NCI-H2029 (cell line): Measurements from ENCODE around the gene GIPC3.

Experiments
- DNase-seq: peaks from one replicate; lab custom pipeline; 2025; lab: John Stamatoyannopoulos, UW

GIPC3 gene, protein sequence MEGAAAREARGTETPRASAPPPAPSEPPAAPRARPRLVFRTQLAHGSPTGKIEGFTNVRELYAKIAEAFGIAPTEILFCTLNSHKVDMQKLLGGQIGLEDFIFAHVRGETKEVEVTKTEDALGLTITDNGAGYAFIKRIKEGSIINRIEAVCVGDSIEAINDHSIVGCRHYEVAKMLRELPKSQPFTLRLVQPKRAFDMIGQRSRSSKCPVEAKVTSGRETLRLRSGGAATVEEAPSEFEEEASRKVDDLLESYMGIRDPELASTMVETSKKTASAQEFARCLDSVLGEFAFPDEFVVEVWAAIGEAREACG

DNA sequence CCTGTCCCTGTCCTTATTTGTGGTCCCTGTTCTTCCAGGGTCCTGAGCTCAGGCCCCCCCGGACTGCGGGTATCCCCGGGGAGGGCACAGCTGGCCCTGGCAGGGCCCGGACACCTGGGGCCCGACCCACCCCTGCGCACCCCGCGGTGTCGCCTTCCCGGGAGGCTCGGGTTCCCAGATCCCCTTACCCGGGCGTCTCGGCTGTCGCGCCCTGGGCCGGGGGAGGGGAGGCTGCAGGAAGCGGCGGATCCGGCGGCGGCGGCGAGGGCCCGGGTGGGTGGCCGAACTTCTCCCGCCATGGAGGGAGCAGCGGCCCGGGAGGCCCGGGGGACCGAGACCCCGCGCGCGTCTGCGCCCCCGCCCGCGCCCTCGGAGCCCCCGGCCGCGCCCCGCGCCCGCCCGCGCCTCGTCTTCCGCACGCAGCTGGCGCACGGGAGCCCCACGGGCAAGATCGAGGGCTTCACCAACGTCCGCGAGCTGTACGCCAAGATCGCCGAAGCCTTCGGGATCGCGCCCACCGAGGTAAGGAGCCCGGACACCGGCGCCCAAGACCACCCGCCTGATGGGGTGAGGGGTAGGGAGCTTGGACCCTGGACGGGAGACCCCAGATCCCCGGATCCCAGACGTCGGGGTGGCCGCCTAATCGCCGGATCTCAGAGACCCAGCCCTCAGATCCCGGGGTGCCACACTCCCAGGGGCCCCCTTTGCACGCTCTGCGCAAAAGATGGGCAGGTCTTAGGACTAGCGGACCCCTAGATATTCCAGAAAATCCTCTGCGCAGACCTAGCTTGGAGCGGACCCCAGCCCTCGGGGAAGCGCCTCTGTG is at the start of gene GIPC3:
GIPC3 (plus strand) TSS at position 178 of the 826 bp plus-strand sequence; CDS start at position 298, 120 bp downstream.
- no peak for DNase-seq

DNA sequence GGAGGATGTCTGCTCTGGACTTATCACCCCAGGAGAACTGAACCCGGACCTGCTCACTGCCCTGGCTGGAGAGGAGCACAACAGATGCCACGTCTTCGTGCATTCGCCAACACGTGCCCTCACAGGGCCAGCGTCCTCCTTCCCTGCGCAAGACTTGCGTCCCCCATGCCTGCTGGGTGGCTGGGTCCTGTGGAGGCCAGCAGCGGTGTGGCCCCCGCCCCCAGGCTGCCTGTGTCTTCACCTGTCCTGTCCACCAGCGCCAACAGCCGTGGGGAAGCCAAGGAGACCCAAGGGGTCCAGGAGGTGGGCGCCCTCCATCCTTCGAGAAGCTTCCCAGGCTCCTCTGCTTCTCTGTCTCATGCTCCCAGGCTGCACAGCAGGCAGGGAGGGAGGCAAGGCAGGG is 49.7 kb upstream of the GIPC3 start:
- no peak for DNase-seq

DNA sequence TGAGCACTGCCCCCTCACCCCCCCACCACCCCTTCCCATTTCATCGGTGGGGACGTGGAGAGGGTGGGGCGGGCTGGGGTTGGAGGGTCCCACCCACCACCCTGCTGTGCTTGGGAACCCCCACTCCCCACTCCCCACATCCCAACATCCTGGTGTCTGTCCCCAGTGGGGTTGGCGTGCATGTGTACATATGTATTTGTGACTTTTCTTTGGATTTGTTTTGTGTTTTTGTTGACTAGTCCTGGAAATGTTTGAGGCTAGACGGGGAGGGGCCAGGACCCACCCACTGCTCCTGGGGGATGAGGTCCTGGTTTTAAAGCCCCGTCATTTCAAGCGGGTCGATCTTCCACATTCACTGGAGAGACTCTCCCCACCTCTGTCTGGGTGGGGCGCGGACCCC is 49.3 kb upstream of the GIPC3 start:
- no peak for DNase-seq

DNA sequence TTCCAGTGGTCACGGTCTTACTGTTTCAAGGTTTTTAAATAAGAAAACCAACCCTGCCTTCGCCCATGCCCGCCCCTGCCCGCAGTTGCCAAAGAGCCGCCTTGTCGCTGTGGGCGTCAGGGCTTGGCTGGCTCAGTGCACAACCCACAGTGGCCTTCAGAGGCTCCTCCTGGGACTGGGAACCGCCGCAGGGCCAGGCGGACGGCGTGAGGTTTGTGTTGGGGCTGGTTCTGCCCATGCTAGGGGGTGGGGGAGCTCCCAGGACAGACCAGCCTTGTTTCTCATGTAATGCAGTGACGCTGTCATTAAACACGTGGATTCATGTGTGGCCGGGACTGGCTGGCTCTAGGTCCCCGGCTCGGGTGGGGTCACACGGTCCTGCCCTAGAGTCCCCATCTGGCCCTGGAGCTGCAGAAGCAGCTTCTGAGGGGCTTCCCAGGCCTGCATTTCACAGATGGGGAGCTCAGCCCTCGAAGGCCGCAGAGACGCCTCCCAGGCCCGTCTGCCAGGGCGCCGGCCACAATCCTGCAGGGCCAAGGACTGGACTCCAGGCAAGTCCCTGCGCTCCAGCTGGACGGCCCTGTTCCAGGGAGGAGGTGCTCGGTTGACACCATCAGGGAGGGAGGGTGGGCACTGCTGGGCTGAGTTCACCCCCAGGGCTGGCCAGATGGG is 48.7 kb upstream of the GIPC3 start:
- DNase-seq = no peak

DNA sequence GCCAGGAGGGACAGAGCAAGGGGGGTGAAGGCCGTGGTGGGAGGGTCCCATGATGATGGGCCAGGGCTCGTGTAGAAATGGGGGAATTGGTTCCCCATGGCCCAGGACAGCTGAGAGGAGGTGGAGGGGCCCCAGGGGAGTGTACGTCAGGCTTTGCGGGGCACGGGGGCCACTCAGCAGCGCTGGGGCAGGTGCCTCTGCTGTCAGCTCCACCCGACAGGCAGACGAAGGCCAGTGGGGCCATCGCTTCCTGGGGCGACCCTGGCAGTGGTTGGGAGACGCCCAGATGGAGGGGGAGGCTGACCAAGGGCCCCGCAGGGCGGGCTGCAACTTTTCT is 48.2 kb upstream of the GIPC3 start:
- DNase-seq = no peak

DNA sequence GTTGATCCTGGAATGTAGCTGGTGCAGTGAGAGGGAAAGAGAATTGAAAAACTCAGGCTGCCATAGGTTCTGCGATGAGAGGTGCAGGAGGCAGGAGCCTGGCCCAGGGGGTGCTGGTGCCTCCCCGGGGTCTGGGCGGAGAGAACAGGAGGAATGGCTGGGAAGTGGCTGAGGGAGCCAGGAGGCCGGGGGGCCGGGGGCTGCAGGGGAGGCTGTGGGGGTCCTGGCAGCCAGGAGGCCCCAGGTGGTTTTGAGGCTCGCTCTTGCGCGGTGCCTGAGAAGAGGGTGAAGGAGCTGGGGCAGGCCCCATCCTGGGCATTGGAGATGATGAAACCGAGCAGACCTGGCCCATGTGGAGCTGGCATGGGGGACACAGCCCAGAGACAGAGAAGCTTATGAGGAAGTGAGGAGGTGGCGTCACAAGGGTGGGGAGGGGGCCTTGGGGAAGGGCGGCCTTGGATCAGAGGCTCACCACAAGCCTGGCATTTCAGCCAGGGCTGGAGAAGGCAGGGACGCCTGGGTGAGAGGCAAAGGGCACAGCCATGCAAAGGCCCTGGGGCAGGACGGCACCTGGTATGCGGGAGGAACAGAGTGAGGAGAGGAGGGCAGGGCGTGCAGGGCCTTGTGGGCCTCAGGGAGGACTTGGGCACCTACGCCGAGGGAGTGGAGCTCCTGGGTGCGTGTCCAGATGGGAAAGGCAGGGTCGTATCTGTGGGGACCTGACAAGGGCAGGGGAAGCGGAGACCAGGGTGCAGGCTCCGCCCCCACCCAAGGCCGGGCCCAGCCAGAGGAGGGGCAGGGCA is 47.6 kb upstream of the GIPC3 start:
- no peak for DNase-seq

DNA sequence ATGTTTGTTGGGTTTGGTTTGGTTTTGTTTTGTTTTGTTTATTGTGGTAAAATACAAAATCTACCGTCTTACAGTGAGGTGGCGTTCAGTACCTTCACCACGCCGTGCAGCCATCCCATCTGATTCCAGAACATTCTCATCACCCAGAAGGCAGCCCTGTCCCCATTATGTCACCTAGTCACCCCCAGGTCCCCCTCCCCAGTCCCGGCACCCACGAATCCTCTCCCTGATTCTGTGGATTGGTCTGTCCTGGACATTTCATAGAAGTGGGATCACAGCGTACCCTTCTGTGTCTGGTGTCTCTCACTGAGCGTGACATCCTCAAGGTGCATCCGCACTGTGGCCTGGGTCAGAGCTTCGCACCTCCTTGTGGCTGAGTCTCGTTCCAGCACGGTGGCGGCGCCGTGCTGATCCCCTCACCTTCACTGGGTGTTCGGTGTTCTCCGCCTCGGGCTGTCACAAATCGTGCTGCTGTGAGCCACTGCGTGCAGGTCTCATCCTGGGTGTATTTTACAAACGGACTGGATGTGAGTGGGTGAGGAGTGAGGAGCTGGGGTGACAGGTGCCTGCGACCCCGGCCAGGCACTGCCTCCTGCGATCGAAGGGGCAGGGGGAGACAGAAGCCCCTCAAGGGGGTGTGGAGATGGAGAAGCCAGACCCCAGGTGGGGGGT is 46.9 kb upstream of the GIPC3 start:
- DNase-seq = no peak

DNA sequence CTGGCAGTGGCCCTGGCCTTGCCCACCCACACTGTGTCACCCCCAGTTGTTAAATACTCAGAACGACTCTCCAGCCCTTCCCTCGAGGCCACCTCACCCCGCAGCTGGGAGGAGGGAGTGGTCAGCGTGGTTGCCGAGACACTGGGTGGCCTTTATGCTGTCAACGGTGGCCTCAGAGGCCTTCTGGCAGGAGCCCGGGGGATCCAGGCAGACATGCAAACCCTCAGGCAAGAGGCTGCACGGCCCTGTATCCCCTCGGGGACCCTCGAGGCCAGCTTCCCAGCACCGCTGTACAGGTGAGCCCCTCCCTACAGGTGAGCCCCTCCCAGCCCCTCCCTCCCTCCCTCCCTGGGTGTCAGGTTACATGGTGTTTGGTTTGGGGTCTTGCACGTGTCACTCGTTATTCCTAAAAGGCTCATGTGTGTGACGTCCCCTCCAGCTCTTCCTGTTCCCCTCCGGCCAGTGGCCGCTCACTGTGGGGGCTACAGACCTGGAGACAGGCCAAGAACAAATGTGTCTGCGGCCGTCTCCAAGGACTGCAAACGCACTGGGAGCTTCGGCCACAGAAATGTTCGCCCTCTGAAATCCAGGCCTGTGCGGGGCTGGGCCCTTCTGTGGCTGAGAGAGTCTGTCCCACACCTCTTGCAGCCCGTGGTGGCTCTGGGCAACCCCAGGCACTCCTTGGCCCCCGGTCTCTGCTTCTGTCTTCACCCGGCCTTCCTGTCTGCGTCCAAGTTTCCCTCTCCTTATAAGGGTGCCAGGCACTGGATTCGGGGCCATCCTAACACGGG is 46.1 kb upstream of the GIPC3 start, which contains the start of gene TEKTIP1:
TEKTIP1 (plus strand) TSS at position 210 of the 791 bp plus-strand sequence; CDS start at position 214, 4 bp downstream.
- no peak for DNase-seq

DNA sequence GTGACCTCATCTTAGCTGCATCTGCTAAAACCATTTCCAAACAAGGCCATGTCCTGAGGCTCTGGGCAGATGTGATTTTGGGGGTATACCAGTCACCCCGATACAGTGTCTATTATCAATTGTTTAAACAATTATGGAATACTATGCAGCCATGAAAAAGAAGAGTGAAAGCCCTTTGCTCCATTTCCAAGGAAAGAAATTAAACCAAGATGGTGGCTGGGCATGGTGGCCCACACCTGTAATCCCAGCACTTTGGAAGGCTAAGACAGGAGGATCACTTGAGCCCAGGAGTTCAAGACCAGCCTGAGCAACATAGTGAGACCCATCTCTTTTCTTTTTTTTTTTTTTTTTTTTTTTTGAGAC is 45.5 kb upstream of the GIPC3 start:
- no peak for DNase-seq

DNA sequence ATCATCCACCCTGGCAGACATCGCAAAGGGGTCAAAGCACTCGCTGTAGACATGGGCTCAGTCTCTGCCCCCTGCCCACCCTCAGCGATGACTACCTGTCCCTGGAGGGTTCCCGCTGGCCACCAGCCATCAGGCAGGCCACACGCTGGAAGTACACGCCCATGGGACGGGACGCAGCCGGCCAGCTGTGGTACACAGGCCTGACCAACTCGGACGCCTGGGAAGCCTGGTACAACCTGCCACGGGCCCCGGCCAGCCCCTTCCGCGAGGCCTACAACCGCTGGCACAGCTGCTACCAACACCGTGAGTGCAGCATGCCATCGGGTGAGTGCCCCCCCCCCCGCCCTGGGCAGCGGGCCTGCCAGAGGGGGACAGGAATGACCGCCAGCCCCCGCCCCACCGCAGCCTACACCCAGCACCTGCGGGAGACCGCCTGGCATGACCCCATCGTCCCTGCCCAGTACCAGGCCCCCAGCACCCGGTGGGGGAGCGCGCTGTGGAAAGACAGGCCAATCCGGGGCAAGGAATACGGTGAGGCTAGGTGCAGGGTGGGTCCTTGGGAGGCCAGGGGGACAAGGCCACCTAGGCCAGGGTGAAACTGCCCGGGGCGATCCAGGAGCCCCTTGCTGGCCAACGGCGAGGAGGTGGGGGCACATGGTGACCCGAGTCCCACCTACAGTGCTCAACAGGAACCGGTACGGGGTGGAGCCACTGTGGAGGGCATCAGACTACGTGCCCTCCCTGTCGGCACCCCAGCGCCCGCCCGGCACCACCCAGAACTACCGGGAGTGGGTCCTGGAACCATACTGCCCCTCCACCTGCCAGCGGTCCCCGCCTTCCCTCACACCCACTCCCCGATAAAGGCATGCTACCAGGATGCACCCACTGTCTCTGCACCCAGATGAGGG is 41.9 kb upstream of the GIPC3 start:
- DNase-seq = no peak

DNA sequence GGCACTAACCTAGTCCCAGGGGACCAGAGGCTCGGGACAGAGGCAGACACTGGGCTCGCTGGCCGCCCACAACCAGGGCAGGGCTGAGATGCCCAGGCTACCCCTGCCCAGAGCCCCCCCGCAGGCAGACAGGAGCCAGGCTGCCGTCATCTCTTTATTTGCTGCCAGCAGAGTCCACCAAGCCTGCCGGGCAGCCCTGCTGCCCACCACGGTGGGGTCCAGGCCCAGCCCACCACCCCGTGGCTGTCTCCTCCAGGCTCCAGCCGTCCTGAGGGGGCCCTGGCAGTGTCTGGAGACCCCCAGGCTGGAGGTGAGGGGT is 41.3 kb upstream of the GIPC3 start:
- no peak for DNase-seq

DNA sequence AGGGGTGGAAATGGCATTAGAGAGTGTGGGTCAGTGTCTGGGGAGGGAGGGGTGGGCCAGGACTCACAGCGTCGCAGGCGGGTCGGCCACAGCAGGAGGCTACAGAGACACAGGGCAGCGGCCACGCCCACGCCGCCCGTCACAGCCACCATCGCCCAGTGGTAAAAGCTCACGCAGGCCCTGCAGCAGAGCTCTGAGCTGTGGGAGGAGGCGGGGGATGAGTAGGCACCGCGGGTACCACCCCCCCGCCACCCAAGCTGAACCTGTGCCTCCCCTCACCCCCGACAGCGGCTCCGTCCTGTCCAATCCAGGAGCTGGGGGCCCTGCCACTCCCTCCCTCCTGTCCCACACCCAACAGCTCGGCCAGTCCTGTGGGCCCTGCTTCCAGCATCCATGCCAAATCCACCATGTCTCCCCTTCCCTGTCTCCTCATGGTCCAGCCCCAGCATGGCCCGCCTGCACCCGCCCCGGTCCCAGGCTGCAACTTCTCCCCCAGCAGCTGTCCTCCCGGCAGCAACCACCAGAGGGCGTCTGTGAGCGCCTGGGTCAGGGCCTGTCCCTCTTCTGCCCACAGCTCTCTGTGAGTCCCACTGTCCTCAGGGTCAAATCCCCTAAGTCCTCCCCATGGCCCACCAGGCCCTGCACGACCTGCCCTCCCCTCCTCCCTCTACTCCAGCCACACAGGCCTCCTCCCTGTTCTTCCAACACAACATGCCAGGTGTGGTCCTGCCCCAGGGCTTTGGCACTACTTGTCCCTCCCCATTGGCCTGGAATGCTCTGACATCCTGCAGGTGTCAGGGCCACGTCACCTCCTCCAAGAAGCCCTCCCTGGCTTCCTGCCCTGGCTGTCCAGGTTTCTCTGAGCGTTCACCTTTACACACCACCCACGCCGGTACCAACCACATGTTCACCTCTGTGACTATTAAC is 40.3 kb upstream of the GIPC3 start:
- DNase-seq = no peak

DNA sequence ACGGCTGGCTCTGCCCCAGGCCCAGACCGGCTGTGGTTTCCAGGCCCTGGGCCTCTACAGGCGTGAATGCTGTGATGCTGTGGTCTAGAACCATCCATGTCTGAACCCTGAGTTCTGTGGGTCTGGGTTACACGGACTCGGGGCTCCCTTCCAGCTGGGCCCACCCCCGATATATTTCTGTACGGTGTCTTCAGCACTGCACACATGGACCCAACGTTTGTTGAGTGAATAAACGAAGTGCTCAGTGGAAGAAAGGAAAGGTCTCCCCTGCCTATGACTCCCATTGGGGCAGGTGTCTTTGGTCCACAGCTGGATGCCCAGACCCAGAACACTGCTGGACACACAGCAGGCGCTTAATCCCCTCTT is 39.6 kb upstream of the GIPC3 start:
- no peak for DNase-seq

DNA sequence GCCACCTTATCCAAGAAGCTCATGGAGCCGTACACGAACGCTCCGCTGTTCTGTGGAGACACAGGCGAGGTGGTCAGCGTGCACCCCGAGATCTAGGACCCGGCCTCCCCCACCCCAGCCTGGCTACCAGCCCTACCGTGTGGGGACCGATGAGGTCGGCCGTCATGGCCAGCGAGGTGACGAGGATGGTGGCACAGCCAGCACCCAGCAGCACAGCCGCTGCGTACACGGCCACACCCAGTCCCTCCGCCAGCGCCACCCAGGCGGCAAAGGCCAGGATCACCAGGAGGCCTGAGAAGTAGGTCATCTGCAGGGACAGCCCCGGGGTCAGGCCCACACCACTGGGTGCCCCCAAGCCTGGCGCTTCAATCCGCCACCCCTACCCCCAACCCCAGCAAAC is 39.2 kb upstream of the GIPC3 start:
- DNase-seq = no peak

DNA sequence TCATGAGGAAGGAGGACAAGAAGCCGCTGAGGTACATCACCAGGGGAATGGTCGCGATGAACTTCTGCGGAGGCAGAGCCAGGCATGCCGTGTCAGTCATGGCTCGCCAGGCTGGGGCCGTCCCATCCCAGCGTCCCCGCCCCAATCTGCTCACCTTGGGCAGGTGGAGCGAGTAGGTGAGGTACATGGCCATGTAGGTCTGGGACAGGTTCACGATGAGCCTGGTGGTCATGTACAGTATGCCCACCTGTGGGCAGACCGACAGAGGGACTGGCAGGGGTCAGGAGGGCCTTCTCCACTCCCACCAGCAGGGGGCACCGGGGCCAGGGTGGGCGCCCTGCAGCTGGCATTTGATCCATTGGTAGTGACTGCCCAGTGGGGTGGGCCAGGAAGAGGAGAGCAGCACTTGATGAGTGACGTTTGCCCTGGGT is 38.0 kb upstream of the GIPC3 start:
- DNase-seq = no peak

DNA sequence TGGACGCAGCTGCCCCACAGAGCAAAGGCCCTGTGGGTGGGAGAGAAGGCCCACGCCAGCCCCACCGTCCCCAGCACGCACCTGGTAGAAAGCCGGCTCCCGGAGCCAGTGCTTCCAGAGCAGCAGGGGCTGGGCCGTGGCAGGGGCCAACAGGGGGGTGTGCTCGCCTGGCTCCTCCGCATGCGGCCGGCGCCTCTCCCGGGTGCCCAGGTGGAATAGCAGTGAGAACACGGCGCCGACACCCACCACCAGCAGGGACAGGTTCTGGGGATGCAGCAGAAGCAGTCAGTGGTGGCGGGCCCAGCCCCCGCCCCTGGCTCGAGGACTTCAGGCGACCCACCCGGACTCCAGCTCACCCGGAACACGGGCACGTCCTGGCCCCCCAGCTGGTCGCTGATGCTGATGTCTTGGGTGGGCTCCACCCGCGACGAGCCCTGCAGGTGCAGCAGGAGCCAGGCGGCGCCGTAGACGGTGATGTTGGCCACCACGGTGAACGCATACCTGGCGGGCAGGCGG is 37.5 kb upstream of the GIPC3 start:
- DNase-seq = no peak

DNA sequence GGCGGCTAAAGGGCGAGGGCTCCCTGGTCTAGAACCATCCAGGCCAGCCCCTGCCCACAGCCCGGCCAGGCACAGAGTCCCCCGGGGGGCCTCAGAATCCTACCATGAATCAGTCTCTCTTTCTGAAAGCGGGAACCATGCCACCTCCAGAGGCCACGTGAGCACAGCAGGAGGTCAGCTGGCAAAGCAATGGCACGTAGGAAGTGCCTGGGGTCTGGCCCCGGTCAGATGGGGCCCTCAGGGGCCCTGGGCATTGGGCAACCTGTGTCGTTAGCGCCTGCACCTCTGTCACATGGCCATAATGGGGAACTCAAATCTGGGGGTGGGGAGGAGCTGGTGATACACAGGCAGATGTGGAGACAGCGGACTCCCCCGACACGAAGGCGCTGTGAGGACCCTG is 36.7 kb upstream of the GIPC3 start:
- DNase-seq = no peak

DNA sequence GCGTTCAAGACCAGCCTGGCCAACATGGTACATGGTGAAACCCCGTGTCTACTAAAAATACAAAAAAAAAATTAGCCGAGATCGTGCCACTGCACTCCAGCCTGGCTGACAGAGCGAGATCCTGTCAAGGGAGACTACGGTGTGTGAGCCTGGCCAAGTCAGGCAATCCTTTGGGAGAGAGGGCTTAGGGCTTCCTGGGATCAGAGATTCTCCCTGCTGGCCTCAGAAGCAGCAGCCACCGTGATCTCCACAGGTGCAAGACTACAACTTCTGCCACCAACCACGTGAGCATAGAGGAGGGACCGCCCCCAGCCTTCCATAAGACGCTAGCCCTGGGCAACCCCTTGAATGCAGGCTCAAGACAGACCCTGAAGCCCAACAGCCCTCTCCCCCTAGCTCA is 35.5 kb upstream of the GIPC3 start:
- DNase-seq = no peak
